Left ventricle myocardium inferior (tissue), 1 donor: ENCODE results near the gene SYCN. TPM values are rescaled to one million over a fixed set of nuclear protein-coding genes. Genes with fewer than 3 reads are reported as not detected.
"Not testable (repeated sequence)": the region's sequence is repeated elsewhere in the genome, so short reads cannot be mapped to it uniquely, and the experiment has no call there.

ENCODE experiments used
- DNase-seq: peaks from one replicate; pipeline ENCODE4 v3.0.0-alpha.2; 2020
- H3K27ac ChIP-seq: fragments of 200-600 bp; replicated peaks from 2 replicates; pipeline ENCODE4 v1.8.0; 2021
- H3K27me3 ChIP-seq: fragments of 200-600 bp; 2 replicates; pipeline ENCODE4 v1.8.0; 2021; ENCODE audit warnings: low read depth
- H3K36me3 ChIP-seq: fragments of 200-600 bp; 2 replicates; pipeline ENCODE4 v1.8.0; 2021
- H3K4me1 ChIP-seq: fragments of 200-600 bp; 2 replicates; pipeline ENCODE4 v1.8.0; 2021
- H3K4me3 ChIP-seq: fragments of 200-600 bp; 2 replicates; pipeline ENCODE4 v1.8.0; 2021; ENCODE audit warnings: mild to moderate bottlenecking, moderate library complexity
- H3K9me3 ChIP-seq: fragments of 200-600 bp; replicated peaks from 2 replicates; pipeline ENCODE4 v1.8.0; 2021
- intact Hi-C: fragments of 100-400 bp; cut with micrococcal nuclease; formaldehyde crosslinking; loops from one replicate; pipeline ENCODE4 v1.11.0; 2022
- total RNA-seq: library from RNA; stranded (reverse); fragmentation: NEBNext Ultra II Directional; extraction: Animal tissue kit (Norgen Biotek cat#: 25700); gene quantifications from one replicate; pipeline ENCODE4 v1.2.1, GENCODE V29; 2021
- TF ChIP-seq, protein P1 (sequence below): fragments of 200-600 bp; IDR thresholded peaks from 2 replicates; pipeline ENCODE4 v1.8.0; 2021; ENCODE audit warnings: antibody characterized with exemption, mild to moderate bottlenecking, borderline replicate concordance
- donor health status: DM: no; HTN: yes; CAD: no; lungs with severe emphysema.

The SYCN gene
- total RNA-seq, 1 donor from 2014 or later: not detected

DNA sequence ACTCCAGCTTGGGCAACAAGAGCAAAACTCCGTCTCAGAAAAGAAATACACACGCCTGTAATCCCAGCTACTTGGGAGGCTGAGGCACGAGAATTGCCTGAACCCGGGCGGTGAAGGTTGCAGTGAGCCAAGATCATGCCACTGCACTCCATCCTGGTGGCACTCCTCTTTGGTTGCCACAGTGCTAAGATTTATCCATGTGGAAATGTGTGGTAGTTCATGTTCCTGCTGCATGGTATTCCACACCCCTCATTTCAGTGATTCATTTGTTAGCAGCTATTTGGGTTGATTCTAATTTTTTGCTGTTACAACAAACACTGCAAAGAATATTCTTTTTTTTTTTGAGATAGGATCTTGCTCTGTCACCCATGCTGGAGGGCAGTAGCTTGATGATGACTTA lies 28.6 kb upstream of the SYCN start:
- no peak overlapping the region for H3K4me3 ChIP-seq
- no peaks in the 10 kb centered on the region for H3K9me3 ChIP-seq
- TF ChIP-seq, protein P1, sequence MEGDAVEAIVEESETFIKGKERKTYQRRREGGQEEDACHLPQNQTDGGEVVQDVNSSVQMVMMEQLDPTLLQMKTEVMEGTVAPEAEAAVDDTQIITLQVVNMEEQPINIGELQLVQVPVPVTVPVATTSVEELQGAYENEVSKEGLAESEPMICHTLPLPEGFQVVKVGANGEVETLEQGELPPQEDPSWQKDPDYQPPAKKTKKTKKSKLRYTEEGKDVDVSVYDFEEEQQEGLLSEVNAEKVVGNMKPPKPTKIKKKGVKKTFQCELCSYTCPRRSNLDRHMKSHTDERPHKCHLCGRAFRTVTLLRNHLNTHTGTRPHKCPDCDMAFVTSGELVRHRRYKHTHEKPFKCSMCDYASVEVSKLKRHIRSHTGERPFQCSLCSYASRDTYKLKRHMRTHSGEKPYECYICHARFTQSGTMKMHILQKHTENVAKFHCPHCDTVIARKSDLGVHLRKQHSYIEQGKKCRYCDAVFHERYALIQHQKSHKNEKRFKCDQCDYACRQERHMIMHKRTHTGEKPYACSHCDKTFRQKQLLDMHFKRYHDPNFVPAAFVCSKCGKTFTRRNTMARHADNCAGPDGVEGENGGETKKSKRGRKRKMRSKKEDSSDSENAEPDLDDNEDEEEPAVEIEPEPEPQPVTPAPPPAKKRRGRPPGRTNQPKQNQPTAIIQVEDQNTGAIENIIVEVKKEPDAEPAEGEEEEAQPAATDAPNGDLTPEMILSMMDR: no peak
- DNase-seq: no peak
- no peaks in the 10 kb centered on the region for H3K4me1 ChIP-seq
- intact Hi-C loops: no loop called here
- H3K27me3 ChIP-seq: peaks cover 86% of the 10 kb centered on the region
- H3K27ac ChIP-seq: no peak overlapping the region
- no peaks in the 10 kb centered on the region for H3K36me3 ChIP-seq

DNA sequence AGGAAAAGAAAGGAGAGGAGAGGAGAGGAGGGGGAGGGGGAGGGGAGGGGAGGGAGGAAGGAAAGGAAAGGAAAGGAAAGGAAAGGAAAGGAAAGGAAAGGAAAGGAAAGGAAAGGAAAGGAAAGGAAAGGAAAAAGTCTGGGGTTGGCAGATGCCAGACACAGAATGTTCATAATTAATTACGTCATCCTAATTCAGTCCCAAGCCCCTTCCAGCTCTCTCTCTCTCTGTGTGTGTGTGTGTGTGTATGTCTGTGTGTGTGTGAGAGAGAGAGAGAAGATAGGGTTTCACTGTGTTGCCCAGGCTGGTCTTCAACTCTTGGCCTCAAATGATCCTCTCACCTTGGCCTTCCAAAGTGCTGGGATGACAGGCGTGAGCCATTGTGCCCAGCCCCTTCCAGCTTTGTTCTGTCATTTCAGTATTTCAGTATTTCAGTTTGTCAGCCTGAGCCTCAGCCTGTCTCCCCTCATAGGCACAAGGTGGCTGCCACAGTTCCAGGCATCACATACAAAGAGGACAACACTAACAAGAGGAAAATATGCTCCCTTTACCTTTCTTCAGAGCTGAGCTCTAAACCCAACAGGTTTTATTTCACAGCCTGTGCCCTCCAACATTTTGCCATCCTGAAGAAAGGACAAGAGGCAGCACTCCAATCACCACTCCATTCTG lies 26.2 kb upstream of the SYCN start:
- DNase-seq: no peak
- H3K36me3 ChIP-seq: no peaks in the 10 kb centered on the region
- intact Hi-C loops: no loop called here
- no peaks in the 10 kb centered on the region for H3K4me1 ChIP-seq
- H3K9me3 ChIP-seq: no peaks in the 10 kb centered on the region
- peaks cover 83% of the 10 kb centered on the region for H3K27me3 ChIP-seq
- TF ChIP-seq, protein P1: no peak
- no peak overlapping the region for H3K4me3 ChIP-seq
- H3K27ac ChIP-seq: no peak overlapping the region

DNA sequence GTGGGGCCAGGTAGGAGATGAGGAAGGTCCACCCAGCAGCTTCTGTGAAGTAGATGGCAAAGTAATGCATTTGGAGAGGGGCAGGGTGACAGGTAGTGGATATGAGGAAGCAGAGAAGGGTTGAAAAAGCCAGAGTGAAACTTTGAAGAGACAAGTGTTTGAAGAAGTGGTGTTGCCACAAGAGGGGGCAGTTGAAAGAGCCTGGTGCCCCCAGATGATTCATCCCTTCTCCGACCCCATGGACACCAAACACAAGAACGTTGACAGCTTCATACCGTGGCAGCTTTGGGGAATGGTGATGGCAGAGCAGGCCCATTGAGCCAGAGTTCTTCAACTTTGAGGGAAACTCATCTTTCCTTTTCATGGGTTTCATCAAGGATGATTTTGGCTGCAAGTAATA lies 20.8 kb upstream of the SYCN start:
- Histone ChIP-seq H3K4me3 (no peak overlapping the region), H3K36me3 (no peaks in the 10 kb centered on the region), H3K27ac (no peak overlapping the region), H3K27me3 (peaks cover 83% of the 10 kb centered on the region), H3K9me3 (no peaks in the 10 kb centered on the region), H3K4me1 (no peaks in the 10 kb centered on the region)
- intact Hi-C loops: no loop called here
- no peak for DNase-seq
- TF ChIP-seq, protein P1: no peak

DNA sequence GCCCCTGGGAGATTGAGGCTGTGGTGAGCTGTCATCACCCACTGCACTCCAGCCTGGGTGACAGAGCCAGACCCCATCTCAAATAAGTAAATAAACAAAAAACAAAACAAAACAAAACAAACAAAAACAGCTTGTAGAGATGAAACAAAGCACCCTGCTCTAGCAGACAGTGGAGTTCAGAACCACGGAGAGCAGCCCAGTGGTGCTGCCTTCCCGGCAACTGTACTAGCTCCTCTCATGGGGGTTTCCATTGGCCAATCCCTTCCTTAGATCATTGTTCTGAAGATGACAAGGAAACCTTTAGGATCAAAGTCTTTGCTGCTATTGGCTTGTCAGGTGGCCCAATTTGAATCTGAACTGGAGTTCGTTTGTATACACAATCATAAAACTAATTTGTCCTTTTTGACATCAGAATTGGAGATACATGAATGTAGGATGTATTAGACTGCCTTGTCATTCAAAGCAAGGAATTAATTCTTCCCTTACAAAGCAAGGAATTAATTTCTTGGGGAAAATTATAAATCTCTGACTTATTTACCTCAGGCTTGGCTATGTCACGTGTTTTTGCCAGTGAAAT lies 19.7 kb upstream of the SYCN start:
- TF ChIP-seq, protein P1: no peak
- H3K4me1 ChIP-seq: no peaks in the 10 kb centered on the region
- H3K9me3 ChIP-seq: no peaks in the 10 kb centered on the region
- H3K4me3 ChIP-seq: no peak overlapping the region
- H3K36me3 ChIP-seq: no peaks in the 10 kb centered on the region
- no peak overlapping the region for H3K27ac ChIP-seq
- H3K27me3 ChIP-seq: peaks cover 93% of the 10 kb centered on the region
- intact Hi-C loops: no loop called here
- DNase-seq: no peak

DNA sequence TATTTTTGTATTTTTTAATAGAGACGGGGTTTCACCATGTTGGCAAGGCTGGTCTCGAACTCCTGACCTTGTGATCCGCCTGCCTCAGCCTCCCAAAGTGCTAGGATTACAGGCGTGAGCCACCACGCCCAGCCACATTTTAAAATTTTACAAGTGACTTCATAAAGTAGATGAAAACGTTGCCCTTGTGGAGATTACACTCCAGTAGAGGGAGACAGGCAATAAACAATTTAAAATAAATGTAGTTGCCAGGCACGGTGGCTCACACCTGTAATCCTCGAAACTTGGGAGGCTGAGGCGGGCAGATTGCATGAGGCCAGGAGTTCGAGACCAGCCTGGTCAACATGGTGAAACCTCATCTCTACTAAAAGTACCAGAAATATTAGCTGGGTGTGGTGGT lies 15.0 kb upstream of the SYCN start:
- peaks cover 28% of the 10 kb centered on the region for H3K9me3 ChIP-seq
- H3K27ac ChIP-seq, intact Hi-C loops, DNase-seq, H3K4me1 ChIP-seq, H3K36me3 ChIP-seq, H3K4me3 ChIP-seq: not testable (repeated sequence)
- H3K27me3 ChIP-seq: peaks cover 94% of the 10 kb centered on the region

DNA sequence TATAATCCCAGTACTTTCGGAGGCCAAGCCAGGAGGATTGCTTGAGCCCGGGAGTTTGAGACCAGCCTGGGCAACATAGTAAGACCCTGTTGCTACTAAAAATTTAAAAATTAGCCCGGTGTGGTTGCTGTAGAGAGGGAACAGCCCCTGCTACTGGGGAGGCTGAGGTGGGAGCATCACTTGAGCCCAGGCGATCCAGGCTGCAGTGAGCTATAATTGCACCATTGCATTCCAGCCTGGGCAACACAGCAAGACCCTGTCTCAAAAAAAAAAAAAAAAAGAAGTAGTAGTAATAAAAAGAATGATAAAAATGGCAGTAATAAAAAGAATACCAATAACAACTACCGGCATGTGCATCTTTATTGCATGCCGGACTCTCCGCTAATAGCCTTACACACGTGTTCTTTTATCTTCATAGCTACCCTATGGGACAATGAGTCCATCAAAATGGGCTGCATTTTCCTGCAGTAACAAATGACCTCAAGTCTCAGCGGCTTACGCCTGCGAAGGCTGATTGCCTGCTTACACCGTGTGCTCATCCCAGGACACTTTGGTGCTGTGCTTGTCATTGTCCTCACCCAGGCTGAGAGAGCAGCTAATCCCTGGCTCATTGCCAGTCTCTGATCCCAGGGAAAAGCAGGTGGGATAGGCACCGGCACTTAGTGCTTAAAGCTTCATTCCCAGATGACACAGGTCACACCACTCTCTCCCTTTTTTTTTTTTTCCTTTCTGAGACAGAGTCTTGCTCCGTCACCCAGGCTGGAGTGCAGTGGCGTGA lies 14.4 kb upstream of the SYCN start:
- TF ChIP-seq, protein P1: no peak
- intact Hi-C loops: no loop called here
- peaks cover 94% of the 10 kb centered on the region for H3K27me3 ChIP-seq

More for the DNA sequence above, 14.4 kb upstream of the SYCN start:
- no peak overlapping the region for H3K4me3 ChIP-seq
- H3K4me1 ChIP-seq: no peaks in the 10 kb centered on the region
- H3K27ac ChIP-seq: no peak overlapping the region
- no peak for DNase-seq
- H3K9me3 ChIP-seq: peaks cover 28% of the 10 kb centered on the region
- H3K36me3 ChIP-seq: no peaks in the 10 kb centered on the region
